ENCODE data around the gene HNRNPA2B1. TPM values are rescaled to one million over a fixed set of nuclear protein-coding genes. Genes with fewer than 3 reads are reported as not detected.
A peak's percentile ranks its signal among the peaks of the same experiment; 100 is the strongest.

The HNRNPA2B1 gene
- polyA plus RNA-seq, 2 of the 4 experiments (the other 2 are of a cell fraction): 1,070 to 2,251 TPM

DNA sequence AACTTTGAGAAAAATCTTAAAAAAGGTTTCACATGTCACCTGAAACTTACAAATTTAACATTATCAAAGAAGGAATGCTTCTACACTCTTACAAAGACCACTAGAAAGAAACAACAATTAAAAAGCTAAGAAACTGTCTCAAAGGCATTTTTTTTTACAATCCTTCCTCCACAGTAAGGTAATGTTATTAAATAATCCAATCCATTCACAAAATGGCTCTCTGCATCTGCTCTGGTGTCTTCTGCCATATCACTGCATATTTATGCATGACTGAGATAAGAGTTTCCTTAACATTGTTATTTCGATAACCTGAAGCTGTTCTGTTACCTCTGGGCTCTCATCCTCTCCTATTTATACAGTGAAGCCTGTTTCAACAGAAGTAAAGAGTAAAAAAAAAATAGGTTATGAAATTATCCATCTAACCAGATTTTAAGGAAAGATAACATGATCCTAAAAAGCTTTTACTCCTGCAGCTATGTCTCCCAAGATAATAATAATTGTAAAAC is 8.5 kb downstream of the HNRNPA2B1 start:
- FAIRE-seq (no peak), DNase-seq (ENCODE audit: low read depth in 1 of 2, low spot score in 1 of 2) (no peak), ATAC-seq (no peak)
- TF ChIP-seq MYC (IDR thresholded peaks at IDR 0.05; ENCODE audit: borderline replicate concordance, low read length) (no peak), CHD4 (IDR thresholded peaks at IDR 0.05; ENCODE audit: borderline replicate concordance) (no peak), EP300 (IDR thresholded peaks at IDR 0.05) (no peak), EHMT2 (IDR thresholded peaks at IDR 0.05; ENCODE audit: low read depth) (no peak)
- TF ChIP-seq, protein P1, sequence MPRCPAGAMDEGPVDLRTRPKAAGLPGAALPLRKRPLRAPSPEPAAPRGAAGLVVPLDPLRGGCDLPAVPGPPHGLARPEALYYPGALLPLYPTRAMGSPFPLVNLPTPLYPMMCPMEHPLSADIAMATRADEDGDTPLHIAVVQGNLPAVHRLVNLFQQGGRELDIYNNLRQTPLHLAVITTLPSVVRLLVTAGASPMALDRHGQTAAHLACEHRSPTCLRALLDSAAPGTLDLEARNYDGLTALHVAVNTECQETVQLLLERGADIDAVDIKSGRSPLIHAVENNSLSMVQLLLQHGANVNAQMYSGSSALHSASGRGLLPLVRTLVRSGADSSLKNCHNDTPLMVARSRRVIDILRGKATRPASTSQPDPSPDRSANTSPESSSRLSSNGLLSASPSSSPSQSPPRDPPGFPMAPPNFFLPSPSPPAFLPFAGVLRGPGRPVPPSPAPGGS (IDR thresholded peaks at IDR 0.05): 0 out of 3 replicates have a peak, but pooled peaks have one; percentile 3
- POLR2A ChIA-PET: interaction anchor here (1.3 to 2.8 kb wide), 4 partner anchors 9 to 40 kb away, joined by 3 to 24 read pairs (median 5); partner anchors contain the start of genes CBX3, HNRNPA2B1 and NFE2L3
- CTCF ChIA-PET: interaction anchor here (0.8 to 5.1 kb wide), 6 partner anchors 11 to 299 kb away, joined by 3 to 46 read pairs (median 7); no protein-coding TSS in a partner anchor
- Histone ChIP-seq H3K27ac (no peak overlapping the region), H3K4me2 (peak overlapping the region; percentile 75), H3K4me3 (no peak overlapping the region), H3K4me1 (peaks cover 98% of the 10 kb centered on the region), H3K9me3 (no peaks in the 10 kb centered on the region)
- 67% methylated on average over 1 of the region's 1 CpG for WGBS (ENCODE audit: missing lambda C conversion rate)

DNA sequence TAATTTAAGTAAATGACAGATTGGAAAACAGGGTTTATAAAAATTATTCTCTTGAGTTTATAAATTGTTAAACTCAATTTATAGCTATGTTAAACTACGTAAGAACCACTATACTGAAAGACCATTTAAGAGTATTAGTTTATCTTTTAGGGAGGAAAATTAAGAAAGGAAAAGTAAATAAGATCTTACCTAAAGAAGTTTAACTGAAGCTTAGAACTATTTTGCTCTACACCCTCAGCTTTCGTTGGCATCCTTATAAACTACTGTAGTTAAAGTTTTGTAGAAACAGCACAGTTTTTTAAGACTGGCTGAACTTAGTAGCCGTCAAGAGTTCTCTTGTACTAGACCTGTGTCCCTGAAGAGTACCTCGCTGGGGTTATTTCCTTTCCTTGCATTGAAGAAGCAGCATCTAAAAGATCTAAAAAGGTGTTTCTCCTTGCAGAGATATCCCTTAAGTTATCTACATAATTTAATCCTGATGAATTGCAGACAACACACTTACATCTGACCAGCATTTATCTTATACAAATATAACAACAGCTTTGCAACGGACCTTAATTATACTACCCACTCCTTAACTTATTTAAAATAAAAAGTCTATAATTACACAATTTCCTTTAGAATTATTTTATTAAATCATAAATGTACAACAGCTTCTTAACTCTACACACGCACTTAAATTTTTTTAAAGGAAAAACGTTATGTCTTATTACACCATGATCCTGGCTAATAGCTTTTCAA is 9.1 kb downstream of the HNRNPA2B1 start:
- Histone ChIP-seq H3K4me1 (peaks cover 98% of the 10 kb centered on the region), H3K4me2 (peak overlapping the region; percentile 75), H3K4me3 (no peak overlapping the region), H3K27ac (no peak overlapping the region), H3K9me3 (no peaks in the 10 kb centered on the region)
- ChIA-PET POLR2A (interaction anchor here (1.3 to 2.8 kb wide), 4 partner anchors 8 to 40 kb away, joined by 3 to 24 read pairs (median 5); partner anchors contain the start of genes CBX3, HNRNPA2B1 and NFE2L3), CTCF (interaction anchor here (0.8 to 5.1 kb wide), 8 partner anchors 9 to 299 kb away, joined by 3 to 46 read pairs (median 6); partner anchors contain the start of gene HNRNPA2B1)
- FAIRE-seq (no peak), ATAC-seq (no peak), DNase-seq (ENCODE audit: low read depth in 1 of 2, low spot score in 1 of 2) (no peak)
- TF ChIP-seq ZNF302 (CRISPR knock-in tag; IDR thresholded peaks at IDR 0.05): no peak
- TF ChIP-seq TFCP2L1 (CRISPR knock-in tag; IDR thresholded peaks at IDR 0.05): peak; percentile 78; the same call in 1 of the 2 replicates
- TF ChIP-seq NR3C1 (IDR thresholded peaks at IDR 0.05): no peak
- no peak for TF ChIP-seq RFX5 (IDR thresholded peaks at IDR 0.05)
- peak; percentile 74; the same call in 1 of the 2 replicates for TF ChIP-seq TP53 (CRISPR knock-in tag; IDR thresholded peaks at IDR 0.05)
- TF ChIP-seq, protein P2, sequence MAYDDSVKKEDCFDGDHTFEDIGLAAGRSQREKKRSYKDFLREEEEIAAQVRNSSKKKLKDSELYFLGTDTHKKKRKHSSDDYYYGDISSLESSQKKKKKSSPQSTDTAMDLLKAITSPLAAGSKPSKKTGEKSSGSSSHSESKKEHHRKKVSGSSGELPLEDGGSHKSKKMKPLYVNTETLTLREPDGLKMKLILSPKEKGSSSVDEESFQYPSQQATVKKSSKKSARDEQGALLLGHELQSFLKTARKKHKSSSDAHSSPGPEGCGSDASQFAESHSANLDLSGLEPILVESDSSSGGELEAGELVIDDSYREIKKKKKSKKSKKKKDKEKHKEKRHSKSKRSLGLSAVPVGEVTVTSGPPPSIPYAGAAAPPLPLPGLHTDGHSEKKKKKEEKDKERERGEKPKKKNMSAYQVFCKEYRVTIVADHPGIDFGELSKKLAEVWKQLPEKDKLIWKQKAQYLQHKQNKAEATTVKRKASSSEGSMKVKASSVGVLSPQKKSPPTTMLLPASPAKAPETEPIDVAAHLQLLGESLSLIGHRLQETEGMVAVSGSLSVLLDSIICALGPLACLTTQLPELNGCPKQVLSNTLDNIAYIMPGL (CRISPR knock-in tag; IDR thresholded peaks at IDR 0.05; ENCODE audit: borderline replicate concordance): 0 out of 2 replicates have a peak, but pooled peaks have one; percentile 51
- WGBS (ENCODE audit: missing lambda C conversion rate): 70% methylated on average over 7 of the region's 7 CpGs

DNA sequence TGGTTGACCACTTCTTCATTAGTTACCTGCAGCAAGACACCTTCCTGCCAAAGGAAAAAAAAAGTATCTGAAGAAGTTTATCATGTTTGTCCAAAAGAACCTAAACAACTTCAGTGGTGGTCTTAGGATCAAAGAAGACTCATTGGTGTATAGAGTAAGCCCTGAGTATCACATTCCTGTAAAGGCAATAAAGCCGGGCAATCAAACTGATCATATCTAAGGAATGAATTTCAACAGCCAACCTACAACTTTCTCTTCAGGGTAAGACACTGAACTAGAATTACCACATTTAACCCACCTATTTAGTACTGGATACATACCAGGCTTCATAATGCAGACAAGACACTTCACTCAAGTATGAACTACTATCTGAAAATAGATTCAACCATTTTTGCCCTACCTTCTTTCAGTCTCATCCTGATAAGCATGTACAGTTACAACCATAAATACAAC is 10.1 kb downstream of the HNRNPA2B1 start:
- Histone ChIP-seq H3K9me3 (no peaks in the 10 kb centered on the region), H3K4me3 (no peak overlapping the region), H3K4me2 (0 out of 3 replicates have a peak overlapping the region, but pooled peaks have one; percentile 1), H3K27ac (no peak overlapping the region), H3K4me1 (peaks cover 95% of the 10 kb centered on the region)
- CTCF ChIA-PET: interaction anchor here (0.9 to 5.1 kb wide), 4 partner anchors 10 to 111 kb away, joined by 3 to 46 read pairs (median 4); partner anchors contain the start of gene HNRNPA2B1
- POLR2A ChIA-PET: interaction anchor here (2.8 to 3.8 kb wide), 2 partner anchors 8 to 10 kb away, joined by 12 to 42 read pairs (median 24); partner anchors contain the start of genes CBX3 and HNRNPA2B1
- 71% methylated on average over 1 of the region's 1 CpG for WGBS (ENCODE audit: missing lambda C conversion rate)
- FAIRE-seq (no peak), ATAC-seq (no peak), DNase-seq (ENCODE audit: low read depth in 1 of 2, low spot score in 1 of 2) (no peak)
- no peak for TF ChIP-seq HOXB13 (CRISPR knock-in tag; IDR thresholded peaks at IDR 0.05; ENCODE audit: low read depth)
- peak; percentile 66 for TF ChIP-seq FOSB (CRISPR knock-in tag; IDR thresholded peaks at IDR 0.05)
- no peak for TF ChIP-seq FOXS1 (CRISPR knock-in tag; IDR thresholded peaks at IDR 0.05)
- TF ChIP-seq KDM5A (IDR thresholded peaks at IDR 0.05): no peak
- TF ChIP-seq TP53 (CRISPR knock-in tag; IDR thresholded peaks at IDR 0.05): 0 out of 2 replicates have a peak, but pooled peaks have one; percentile 68
- TF ChIP-seq POLR2AphosphoS2 (conservative IDR thresholded peaks at IDR 0.05; ENCODE audit: low read length): peak; percentile 93
- TF ChIP-seq JUNB (IDR thresholded peaks at IDR 0.05): no peak
- TF ChIP-seq JUN (IDR thresholded peaks at IDR 0.05): no peak
- TF ChIP-seq, protein P1 (IDR thresholded peaks at IDR 0.05): no peak
- TF ChIP-seq, protein P3, sequence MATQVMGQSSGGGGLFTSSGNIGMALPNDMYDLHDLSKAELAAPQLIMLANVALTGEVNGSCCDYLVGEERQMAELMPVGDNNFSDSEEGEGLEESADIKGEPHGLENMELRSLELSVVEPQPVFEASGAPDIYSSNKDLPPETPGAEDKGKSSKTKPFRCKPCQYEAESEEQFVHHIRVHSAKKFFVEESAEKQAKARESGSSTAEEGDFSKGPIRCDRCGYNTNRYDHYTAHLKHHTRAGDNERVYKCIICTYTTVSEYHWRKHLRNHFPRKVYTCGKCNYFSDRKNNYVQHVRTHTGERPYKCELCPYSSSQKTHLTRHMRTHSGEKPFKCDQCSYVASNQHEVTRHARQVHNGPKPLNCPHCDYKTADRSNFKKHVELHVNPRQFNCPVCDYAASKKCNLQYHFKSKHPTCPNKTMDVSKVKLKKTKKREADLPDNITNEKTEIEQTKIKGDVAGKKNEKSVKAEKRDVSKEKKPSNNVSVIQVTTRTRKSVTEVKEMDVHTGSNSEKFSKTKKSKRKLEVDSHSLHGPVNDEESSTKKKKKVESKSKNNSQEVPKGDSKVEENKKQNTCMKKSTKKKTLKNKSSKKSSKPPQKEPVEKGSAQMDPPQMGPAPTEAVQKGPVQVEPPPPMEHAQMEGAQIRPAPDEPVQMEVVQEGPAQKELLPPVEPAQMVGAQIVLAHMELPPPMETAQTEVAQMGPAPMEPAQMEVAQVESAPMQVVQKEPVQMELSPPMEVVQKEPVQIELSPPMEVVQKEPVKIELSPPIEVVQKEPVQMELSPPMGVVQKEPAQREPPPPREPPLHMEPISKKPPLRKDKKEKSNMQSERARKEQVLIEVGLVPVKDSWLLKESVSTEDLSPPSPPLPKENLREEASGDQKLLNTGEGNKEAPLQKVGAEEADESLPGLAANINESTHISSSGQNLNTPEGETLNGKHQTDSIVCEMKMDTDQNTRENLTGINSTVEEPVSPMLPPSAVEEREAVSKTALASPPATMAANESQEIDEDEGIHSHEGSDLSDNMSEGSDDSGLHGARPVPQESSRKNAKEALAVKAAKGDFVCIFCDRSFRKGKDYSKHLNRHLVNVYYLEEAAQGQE (IDR thresholded peaks at IDR 0.05): 0 out of 2 replicates have a peak, but pooled peaks have one; percentile 10
- no peak for TF ChIP-seq ZSCAN20 (CRISPR knock-in tag; IDR thresholded peaks at IDR 0.05)
- TF ChIP-seq HEYL (CRISPR knock-in tag; IDR thresholded peaks at IDR 0.05): no peak
- TF ChIP-seq HOXB5 (CRISPR knock-in tag; IDR thresholded peaks at IDR 0.05): no peak
- peak; percentile 70; the same call in 1 of the 2 replicates for TF ChIP-seq TFCP2L1 (CRISPR knock-in tag; IDR thresholded peaks at IDR 0.05)

Measured in A549 (cell line).